ENCODE data around the gene OMG. TPM values are rescaled to one million over a fixed set of nuclear protein-coding genes. Genes with fewer than 3 reads are reported as not detected.
"Not testable (repeated sequence)": the region's sequence is repeated elsewhere in the genome, so short reads cannot be mapped to it uniquely, and the experiment has no call there.

OMG gene, protein sequence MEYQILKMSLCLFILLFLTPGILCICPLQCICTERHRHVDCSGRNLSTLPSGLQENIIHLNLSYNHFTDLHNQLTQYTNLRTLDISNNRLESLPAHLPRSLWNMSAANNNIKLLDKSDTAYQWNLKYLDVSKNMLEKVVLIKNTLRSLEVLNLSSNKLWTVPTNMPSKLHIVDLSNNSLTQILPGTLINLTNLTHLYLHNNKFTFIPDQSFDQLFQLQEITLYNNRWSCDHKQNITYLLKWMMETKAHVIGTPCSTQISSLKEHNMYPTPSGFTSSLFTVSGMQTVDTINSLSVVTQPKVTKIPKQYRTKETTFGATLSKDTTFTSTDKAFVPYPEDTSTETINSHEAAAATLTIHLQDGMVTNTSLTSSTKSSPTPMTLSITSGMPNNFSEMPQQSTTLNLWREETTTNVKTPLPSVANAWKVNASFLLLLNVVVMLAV
- total RNA-seq, result 1.5 TPM

DNA sequence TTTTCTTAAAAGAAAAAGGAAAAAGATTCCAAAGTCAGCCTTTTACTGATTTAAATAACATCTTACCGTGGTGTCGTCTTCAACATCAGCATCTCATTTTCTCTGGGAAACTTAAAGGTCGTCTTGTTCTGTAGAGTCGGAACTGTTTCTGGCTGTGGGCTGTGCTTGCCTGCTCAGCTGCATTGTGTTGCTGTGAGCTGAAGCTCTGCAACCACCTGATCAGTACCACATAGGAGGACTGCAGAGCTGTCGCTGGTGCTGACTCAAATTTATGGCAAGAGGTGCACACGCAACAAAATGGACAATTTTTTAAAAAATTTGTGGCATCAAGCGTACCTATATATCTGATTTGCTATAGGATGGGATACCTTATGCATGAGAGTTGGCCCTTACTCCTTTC is at the start of gene OMG:
Gene OMG (minus strand): TSS at position 150 of the 400 bp plus-strand sequence. CDS start 908 bp downstream, outside the sequence.
- no peak for DNase-seq

DNA sequence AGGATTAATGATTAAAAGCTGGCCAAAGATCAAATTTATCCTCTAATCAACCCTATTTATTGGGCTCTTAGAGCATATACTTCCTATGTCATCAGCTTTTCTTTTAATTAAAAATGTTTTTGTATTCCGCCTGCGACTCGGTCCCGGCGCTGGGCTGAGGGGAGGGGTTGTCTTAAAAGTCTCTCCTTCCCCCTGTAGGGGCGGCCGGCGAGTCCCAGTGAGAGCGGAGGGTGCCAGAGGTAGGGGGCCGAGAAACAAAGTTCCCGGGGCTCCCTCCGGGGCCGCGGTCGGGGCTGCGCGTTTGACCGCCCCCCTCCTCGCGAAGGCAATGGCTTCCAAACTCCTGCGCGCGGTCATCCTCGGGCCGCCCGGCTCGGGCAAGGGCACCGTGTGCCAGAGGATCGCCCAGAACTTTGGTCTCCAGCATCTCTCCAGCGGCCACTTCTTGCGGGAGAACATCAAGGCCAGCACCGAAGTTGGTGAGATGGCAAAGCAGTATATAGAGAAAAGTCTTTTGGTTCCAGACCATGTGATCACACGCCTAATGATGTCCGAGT is 48.2 kb upstream of the OMG start:
- not testable (repeated sequence) for DNase-seq

- no peak for DNase-seq
These were observed 43.0 kb upstream of the OMG start for GRCh38 chr17:31339906-31340661.

- DNase-seq, result no peak
These were observed 32.2 kb upstream of the OMG start for GRCh38 chr17:31329221-31329620.

DNA sequence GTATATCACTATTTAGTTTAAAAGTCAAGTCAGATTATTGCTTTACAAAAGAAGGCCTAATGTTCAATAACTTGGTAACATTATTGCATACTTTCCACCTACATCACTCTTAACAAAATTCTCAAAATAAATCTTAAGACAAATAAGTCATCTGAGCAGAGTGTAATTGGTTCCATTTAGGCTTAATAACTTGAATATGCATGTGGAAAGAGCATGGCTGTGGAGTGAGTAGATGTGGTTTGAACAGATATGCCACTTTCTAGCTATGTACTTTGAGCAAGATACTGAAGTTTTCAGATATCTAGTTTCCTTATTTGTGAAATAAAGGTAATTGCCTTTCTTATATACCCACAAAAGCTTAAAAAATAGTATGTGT is 31.1 kb upstream of the OMG start:
- DNase-seq, result no peak

DNA sequence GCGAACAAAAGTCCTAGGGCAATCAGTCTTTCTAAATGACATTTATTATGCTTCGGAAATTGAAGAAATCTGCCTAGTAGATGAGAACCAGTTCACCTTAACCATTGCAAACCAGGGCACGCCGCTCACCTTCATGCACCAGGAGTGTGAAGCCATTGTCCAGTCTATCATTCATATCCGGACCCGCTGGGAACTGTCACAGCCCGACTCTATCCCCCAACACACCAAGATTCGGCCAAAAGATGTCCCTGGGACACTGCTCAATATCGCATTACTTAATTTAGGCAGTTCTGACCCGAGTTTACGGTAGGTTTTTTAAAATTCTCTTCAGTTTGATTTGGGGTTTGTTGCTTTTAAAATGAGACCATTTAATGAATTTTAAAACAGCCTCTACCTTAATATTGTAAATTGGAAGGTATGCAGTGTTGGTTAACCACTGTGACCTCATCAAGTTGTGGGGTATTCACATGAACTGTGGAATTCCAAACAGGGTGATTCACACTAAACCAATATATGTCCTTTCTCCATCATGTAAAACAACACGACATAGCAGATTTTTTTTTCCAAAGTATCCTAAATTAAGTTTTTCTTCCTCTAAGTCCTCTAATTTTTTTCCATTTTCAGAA is 30.6 kb upstream of the OMG start:
- no peak for DNase-seq

DNA sequence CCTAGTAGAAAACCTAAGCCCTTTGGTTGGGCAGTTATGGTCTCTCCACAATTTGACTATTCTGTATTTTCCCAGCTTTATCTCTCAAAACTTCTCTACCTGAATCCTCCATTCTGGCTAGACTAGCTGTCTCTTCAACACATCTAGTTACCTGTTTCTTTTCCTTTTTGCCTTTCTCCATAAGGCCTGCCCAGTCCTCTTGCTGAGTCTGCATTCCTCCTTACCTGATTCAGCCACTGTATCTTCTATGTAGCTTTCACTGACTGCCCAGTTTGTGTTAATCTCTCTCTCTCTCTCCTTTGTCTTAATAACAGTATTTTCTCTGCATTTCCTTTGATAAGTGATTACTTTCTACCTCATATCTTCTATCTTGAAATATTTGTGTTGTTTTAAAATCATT is 26.5 kb upstream of the OMG start:
- no peak for DNase-seq

DNA sequence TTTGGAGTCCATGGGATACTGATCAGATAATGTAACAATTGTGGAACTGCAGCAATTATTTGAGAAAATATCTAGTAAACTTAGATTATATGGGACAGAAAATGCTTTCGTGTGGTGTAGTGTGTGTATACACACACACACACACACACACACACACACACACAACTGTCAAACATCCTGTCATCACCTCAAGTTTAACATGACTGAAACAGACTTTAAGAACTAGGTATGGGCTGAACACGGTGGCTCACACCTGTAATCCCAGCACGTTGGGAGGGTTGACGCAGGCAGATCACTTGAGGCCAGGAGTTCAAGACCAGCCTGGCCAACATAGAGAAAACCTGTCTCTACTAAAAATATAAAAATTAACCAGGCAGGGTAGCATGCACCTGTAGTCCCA is 24.9 kb upstream of the OMG start:
- no peak for DNase-seq

- peak; percentile 25 for DNase-seq
These were observed 24.4 kb upstream of the OMG start, which contains the start of gene EVI2A for GRCh38 chr17:31321481-31321880. EVI2A (minus strand) TSS chr17:31321622; CDS start chr17:31319013, 2,609 bp downstream.

DNA sequence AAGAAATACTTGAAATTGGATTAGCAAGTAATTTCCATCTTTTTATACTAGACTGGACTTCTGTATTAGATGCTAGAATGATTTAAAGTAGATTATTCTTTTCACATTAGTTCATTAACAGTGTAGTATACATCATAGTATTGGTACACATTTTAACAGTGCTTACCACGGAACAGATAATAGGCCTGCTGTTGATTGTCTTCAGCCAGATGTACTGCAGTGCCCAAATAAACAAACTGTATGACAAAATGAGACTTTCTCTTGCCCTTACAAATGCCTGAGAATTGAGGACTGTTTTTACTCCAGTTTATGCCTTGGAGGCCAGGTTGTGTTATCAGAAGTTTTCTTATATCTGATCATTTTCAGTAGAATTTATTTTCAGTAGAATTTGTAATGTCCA is 23.8 kb upstream of the OMG start:
- no peak for DNase-seq

- no peak for DNase-seq
These were observed 23.2 kb upstream of the OMG start for GRCh38 chr17:31320241-31320640.

DNA sequence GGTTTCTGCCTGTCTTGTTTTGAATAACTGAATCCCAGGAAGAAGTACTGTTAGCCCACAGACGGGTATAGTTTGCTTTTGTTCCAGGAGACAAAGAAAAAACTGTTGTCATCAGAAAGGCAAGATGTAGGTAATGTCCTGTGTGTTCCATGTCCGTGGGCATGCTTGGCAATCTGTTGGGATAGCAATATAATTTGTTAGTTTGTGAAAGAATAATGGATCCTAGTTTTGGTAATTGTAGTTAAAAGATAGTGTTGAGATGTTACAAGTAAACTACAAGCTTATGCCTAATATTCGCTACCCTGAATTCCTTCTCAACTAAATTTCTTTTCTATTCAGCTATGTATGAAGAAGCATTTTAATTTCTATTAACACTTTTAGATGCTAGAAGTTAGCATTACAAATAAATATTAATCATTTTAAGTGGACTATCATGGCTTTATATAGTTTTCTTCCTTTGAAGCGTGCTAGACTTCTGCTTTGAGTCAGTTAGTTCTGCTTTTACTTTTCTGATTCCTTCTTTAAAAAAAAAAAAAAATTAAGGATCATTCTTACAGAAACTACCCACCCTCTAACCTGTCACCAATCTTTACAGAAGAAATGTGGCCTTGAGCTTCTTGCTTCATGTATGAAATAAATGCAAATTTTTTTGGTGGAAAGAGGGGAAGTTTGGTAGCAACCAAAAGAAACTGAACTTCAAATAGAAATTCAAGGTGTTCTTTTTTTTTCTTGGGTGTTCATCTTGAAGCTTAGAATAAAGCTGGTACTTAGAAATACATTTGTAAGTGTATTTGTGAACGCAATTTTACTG is 22.0 kb upstream of the OMG start:
- DNase-seq, result no peak

DNA sequence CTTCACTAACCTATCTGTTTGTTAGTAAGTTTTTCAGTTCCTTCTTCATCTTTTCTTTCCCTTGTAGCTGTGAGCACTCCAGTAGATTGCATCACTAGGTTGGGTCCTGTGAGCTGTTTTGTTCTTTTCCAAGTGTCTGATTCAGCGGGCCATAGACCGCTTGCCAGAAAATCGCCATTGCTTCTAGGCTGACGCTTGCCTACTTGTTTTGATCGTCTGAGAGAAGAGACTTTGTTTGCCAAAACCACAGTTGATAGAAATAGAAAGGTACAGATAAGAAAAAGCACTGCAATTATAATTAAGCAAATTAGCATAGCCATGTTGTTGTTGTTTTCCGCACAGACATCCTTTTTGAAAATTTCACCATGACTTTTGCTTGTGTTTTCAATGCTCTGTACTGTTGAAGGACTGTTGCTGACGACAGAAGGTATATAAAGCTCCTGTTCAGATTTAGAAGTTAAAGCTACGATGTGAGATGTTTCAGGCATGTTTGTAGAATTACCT is 21.3 kb upstream of the OMG start:
- DNase-seq, result peak; percentile 10

DNA sequence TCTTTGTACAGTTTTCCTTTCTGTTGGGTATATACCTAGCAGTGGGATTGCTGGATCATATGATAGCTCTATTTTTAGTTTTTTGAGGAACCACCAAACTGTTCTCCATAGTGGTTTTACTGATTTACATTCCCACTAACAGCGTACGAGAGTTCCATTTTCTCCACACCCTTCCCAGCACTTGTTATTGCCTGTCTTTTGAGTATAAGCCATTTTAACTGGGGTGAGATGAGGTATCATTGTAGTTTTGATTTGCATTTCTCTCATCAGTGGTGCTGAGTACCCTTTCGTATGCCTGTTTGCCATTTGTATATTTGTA is 17.7 kb upstream of the OMG start:
- DNase-seq, result no peak

GRCh38 chr17:31313982-31314781 is 17.1 kb upstream of the OMG start, which contains the start of gene EVI2B:
EVI2B (minus strand) TSS chr17:31314054; CDS start chr17:31305609, 8,445 bp downstream.
- no peak for DNase-seq

DNA sequence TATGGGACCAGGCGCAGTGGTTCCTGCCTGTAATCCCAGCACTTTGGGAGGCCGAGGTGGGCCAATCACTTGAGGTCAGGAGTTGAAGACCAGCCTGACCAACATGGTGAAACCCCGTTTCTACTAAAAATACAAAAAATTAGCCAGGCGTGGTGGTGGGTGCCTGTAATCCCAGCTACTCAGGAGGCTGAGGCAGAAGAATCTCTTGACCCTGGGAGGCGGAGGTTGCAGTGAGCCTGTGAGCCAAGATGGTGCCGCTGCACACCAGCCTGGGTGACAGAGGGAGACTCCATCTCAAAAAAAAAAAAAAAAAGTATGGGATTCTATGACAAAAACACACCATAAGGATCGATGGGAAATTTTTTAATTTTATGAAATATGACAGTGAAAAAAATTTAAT is 15.2 kb upstream of the OMG start:
- DNase-seq, result not testable (repeated sequence)

DNA sequence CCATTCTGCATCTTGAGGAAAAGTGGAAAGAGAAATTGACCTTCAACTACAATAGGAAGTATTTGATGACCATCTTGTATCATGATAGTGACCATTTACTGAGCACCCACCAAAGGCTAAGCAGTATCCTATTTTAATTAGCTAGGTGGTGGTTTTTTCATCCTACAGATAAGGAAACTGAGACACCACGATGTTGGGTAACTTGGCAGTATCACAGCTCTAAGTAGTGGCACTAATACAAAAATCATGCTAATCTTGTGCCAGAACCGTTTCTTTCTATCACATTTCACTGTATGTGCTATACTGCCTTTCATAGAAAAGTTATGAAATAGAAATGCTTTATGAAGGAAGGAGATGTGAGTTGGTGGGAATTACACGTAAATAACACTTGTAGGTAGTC is 14.5 kb upstream of the OMG start:
- DNase-seq, result no peak

GRCh38 chr17:31310886-31311285 is 13.8 kb upstream of the OMG start:
- no peak for DNase-seq

- DNase-seq, result no peak
These were observed 13.2 kb upstream of the OMG start for GRCh38 chr17:31310260-31310659.

DNA sequence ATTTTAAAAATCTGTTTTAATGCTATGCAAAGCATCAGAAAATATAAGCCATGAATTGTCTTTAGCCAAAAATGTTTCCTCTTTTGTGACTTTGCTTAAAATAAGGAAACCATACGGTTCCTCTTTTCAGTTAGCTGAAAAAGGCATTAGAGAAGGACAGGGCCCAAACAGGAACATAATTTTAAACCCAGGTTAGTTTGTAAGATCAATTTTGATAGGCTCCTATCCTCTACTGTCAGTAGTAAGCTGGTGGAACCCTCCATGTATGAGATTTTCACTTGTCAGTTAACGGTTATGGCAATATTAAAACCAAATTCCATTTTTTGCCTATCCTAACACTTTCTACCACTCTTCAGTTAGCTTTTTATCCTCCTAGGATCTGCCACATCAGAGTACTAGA is 12.5 kb upstream of the OMG start:
- DNase-seq, result no peak

Data from tongue (tissue), 2 donors.